ENCODE data around the gene TENM4.

The TENM4 gene

GRCh38 chr11:78662811-78663210 lies 778.0 kb downstream of the TENM4 start:
- DNase-seq: no peak

DNA sequence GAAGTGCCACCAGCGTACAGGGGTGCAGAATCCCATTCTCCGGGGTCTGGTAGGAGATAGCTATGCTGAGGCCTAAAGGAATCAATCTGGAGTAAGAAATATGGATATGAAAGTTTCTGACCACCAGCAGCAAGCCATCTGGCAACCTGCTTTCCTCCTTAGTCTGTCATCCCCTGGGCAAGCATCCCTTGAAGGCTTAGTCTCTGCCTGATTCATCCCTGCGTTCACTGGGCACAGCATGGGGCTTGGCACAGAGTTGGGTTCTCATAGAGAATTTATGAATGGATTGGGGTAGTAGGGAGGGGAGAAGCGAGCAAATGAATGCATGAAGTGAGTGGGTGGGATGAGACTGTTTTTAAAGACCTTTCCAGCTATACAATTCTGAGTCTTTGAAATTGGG lies 780.4 kb downstream of the TENM4 start:
- DNase-seq: no peak

DNA sequence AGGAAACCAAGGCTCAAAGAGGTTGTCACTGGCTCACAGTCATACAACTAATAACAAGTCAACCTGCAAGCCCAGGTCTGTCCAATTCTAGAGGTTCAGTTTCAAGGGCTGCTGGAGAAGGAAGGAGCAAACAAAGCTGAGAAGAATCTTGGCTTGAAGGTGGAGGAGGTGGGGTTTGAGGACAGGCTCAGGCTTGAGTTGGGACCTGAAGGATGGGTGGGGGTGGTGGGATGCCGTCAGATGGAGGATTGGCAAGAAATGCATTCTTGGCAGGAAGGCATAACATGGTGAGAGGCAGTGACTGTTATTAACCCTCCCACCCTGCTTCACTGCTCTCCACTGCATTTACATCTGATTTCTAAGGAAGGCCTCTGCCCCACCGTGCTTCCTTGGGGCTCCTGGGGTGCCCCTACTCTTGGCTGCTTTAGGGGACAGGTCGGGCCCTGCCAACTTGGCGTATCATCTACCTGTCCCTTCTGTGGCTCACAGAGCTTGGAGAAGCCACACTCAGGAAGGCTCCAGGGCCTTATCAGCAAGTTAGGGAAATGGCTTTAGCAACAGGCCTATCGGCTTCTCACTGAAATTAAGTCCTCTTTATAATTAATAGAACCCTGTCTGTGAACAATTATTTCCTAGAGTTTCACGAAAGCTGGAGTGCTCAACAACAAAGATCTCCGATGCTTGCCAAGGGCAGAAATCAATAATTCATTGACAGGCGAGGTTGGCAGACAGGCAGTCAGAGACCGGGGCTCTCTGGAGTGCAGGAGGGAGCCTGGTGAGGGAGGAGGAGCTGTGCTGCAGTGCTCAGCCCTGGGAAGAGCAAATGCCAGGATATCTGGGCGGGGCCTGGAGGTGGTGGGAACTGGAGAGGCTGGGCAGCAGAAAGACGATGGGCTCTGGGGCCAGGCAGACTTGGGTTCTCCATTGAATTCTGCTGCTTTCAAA lies 781.2 kb downstream of the TENM4 start:
- no peak for DNase-seq

DNA sequence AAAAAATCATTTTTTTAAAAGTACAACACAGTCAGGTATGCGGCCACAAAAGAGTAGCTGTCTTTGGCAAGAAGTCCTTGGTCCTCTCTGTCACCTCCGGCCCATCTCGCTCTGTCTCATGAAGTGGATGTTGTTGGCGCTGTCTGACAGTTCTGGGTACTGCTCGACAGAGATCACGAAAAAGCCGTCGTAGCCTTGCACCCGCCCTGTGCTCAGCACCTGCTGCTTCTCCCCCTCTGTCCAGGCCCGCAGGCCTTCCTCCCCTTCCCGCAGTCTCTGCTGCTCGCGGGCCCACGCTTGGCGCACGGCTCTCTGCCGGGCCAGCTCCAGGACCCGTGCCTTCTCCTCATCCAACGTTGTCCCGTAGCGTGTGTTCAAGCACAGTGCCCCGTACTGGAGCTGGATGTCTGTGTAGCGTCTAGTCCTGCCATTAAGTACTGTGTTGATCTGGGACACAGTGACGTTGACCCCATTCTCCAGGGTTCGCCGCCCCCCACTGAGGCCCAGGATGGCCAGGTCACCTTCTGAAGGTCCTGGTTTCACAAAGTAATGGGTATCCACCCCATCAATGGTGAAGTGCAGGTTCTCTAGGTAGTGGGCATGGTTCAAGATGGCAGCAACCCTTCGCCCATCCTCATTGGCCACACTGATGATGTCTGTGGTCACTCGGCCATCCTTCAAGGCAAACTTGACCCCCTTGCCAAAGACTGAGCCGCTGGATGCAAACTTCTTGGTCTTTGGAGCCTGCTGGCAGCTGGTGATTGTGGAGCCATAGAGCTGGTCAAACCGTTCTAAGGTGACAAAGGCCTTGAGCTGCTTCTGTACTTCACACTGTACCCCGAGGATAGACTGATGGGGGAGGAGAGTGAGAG lies 782.6 kb downstream of the TENM4 start:
- DNase-seq: no peak

DNA sequence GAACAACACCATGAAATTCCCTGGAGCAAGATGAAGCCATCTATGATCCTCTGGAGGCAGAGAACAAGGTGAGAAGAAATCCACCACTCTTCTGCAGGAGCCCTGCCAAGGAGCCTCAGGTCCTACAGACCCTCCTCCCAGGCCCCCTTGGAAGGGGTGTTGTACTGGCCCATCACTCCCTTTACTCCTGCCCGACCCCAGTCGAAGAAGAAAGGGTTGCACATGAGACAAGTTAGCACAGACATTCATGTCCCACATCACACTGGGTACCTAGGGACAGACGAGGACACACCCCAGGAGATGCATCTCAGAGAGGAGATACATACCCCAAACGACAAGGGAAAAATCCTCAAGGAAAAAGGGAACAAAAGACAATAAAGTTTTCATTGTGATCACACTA lies 783.4 kb downstream of the TENM4 start:
- no peak for DNase-seq

GRCh38 chr11:78656984-78657383 lies 783.8 kb downstream of the TENM4 start:
- no peak for DNase-seq

GRCh38 chr11:78656327-78656726 lies 784.5 kb downstream of the TENM4 start:
- DNase-seq: no peak

DNA sequence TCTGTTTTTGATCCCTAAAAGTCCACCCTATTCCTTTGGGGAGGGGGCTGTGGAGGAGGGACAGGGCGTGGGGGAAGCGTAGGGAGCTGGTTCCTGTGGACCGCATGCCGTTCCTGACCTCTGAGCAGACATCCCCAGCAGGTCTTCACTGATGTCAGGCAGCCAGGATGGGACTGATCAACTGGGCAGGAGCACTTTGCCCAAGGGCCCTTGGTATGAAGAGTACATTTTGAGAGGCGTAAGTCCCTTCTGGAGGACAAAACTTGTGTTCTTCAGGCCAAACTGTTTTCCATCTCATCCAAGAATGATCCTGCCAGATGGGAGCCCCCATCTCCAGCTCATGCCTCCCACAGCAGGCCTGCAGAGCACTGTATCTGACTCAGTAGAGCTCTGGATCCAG lies 785.3 kb downstream of the TENM4 start:
- no peak for DNase-seq

- DNase-seq: no peak
Measured at GRCh38 chr11:78654866-78655265, 786.0 kb downstream of the TENM4 start.

GRCh38 chr11:78654071-78654470 lies 786.8 kb downstream of the TENM4 start:
- DNase-seq: no peak

DNA sequence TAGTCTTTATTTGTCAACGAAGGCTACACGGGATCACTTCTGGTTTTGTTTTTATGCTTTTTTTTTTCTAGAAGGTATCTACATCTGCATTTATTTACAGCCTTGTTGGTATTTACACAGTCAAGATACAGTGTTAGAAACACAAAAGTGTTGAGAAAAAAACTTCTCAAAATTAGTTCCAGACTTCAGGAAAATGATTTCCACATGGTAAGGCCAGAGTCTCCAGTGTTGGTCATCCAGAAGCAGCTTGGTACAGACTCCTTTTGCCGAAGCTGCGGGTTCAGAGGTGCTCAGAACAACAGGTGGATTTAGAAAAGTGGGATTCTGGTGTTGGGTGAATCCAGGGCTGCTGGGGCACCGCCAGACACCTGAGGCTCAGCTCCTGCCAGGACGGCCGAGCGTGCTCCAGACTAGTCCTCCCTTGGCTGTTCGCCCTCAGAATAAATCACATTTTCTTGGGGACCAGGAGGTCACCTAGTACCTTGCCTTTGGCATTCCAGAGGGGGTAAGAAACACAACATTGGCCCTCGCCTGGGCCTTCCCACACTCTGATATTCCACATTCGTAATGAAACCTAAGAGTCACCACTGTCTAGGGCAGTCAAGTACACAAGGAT lies 787.4 kb downstream of the TENM4 start:
- no peak for DNase-seq

DNA sequence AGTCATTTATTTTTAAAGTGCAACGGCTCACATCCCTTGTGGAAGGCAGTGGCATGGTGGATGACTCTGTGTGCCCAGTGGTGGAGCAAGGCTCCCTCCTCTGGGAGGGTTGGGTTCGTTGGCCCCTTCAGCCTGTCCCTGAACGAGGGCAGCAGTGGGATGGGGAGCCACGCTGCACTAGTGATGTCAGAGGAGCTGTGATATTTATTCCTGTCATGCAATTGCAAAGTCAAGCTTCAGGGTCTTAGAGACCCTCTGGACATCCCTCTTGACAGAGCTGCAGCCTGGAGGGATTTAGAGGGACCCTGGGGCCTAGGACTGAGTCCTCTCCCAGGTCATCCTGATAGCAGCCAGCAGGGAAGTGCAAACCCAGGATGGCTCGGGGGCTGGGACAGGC lies 788.0 kb downstream of the TENM4 start:
- DNase-seq: no peak

DNA sequence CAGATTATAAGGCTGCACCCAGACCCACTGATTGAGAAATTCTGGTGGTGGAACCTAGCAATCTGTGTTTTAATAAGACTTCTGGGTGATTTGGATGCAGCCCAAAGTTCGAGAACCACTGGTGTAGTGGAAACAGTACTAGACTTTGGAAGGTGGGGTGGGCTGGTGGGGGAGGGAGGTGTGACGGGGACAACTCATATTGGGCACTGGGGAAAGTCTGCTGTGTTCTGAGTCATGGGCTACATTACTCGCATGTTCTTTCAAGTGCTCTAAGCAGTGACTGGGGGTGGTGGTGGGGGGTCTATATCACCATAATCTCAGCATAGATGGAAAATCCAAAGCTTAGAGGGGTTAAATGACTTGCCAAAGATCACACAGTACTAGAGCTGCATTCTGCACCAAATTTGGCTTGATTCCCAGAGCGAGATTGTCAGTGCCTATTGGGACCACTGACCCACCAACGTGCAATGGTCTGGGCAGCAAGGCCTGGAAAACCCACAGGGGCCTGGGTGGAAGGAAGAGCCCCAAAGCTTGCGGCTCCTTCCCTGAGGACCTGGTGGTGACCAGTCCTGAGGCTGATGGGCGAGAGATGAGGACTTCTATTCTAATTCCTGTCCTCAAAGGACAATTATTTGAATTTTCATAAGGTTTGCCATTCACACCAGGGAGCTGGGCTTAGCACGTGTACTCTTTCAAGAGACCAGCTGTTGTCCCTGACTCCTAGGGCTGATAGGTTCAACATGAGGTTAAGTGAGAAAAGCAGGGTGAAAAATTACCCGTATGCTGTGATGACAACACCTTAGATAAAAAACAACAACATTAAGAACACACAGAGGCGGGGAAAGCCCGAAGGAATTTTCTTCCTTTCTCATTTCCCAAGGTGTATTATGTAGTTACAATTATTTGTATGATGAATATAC lies 788.6 kb downstream of the TENM4 start:
- DNase-seq: no peak

DNA sequence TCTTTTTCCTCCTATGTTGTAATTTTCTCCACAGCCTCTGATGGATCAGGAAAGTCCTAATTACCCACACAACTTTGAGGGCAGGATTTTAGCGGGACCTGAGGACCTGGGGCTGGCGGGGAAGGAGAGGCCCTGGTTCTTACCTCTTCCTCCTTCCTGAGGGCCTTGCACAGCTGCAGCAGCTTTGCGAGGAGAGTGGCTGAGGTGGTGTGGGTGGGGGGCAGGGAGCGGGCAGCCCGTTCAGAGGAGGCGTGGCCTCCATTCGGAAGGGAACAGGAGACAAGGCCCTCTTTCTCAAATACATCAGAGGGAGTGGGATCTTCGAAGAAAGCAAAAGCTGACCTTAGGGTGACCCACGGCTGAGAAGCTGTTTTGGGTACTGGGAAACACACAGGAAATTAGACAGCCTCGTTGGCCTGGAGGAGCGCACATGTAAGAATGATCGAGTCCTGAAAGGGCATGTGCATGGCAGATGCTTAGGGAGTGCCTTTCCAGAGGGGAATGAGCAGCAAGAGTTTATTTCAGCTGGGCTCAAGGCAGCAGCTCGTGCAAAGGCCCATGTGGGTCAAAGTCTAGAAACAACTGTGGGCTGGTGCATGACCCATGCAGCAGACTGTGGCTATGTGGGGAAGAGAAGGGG lies 789.6 kb downstream of the TENM4 start:
- DNase-seq: no peak

DNA sequence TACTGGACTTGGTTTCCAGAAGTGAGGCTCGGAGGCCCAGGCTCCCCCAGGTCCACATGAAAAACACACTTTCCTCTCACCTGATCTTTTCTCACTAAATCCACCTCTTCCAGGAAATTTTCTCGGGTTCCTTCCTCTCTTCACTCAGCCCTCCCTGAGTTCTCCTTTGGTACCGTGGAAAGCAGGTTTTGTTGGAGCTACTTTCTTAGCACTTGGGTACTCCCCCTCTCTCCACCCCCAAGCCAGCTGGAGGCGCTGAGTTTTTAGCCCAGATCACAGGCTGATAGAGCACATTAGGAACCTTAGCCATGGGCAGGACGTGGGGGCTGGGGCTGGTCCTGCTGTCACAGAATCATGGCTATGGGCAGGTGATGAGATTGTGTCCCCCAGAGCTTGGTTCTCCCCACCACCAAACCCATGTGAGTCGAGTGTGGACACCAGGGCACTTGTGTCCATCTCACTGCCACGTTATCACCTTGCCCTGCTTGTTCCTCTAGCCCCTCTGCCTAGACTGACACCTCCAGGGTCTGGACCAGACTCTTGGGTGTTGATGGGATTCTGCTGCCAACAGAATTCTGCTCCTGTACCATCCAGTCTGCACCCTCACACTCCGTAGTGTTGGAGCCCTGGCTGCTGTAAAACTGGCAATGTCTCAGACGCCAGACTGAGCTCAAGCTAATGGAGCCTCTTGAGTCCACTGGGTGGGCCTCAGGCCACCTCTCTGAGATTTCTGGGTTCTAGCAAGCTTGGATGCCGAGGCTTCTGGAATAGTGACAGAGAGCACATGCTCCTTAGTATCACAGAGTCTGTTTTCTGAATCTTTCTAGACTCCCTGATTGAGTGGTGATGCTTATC lies 791.2 kb downstream of the TENM4 start:
- no peak for DNase-seq

- no peak for DNase-seq
Measured at GRCh38 chr11:78647986-78648875, 792.6 kb downstream of the TENM4 start.

GRCh38 chr11:78647266-78647915 lies 793.4 kb downstream of the TENM4 start:
- no peak for DNase-seq

DNA sequence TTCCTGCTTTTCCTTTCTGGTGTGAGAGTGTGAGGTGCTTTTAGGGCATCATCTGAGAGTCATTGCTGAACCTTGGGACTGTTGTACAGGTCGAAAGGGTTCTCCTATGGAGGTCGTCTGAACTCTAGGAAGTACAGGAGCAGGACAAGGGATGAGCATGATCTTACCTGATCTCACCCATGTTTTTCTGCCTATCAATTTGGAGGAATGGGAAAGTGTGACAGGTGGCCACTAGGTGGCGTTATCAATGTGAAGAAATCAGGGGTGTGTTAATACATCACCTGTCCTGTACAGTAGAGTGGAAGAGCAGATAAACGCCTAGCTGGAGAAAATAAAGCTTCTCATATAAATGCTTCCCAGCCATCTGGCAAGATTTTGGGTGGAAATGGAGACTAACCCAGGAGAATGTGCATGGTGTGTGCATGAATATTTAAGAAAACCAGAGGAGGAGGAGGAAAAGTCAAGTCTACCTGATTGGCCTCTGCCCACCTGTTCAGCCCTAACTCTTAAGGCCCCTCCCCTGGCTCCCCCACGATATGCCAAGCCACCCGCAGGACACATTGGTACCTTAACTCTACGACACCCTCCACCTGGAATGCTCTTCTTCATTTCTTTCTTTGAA lies 794.2 kb downstream of the TENM4 start:
- no peak for DNase-seq

All from right hindlimb (tissue), 1 donor.